ENCODE measurements around the gene SGO2.

The SGO2 gene

DNA sequence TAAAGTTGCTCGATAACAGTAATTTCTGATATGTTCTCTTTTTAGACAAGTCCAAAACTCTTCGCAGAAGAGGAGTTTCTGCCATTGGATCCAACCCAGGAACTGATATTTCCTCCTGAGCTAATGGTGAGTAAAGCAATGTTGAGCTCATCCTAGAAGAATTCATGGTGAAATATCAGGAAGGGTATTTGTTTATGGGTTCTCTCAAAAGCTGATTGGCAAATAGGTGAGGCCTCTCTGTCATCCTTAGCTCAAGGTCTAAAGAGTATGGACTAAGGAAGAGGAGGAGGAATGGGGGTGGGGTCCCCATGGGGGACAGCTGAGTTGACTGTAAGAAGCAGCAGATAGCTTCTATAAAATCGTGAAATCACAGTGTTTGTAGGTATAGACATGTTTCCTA lies 78.0 kb downstream of the SGO2 start:
- no peak for DNase-seq (ENCODE audit: low spot score)
- TF ChIP-seq CTCF (IDR thresholded peaks at IDR 0.05; ENCODE audit: extremely low read depth, missing control alignments): no peak

GRCh38 chr2:200604571-200605255 lies 78.7 kb downstream of the SGO2 start:
- no peak for TF ChIP-seq CTCF (IDR thresholded peaks at IDR 0.05; ENCODE audit: extremely low read depth, missing control alignments)
- DNase-seq (ENCODE audit: low spot score): no peak

DNA sequence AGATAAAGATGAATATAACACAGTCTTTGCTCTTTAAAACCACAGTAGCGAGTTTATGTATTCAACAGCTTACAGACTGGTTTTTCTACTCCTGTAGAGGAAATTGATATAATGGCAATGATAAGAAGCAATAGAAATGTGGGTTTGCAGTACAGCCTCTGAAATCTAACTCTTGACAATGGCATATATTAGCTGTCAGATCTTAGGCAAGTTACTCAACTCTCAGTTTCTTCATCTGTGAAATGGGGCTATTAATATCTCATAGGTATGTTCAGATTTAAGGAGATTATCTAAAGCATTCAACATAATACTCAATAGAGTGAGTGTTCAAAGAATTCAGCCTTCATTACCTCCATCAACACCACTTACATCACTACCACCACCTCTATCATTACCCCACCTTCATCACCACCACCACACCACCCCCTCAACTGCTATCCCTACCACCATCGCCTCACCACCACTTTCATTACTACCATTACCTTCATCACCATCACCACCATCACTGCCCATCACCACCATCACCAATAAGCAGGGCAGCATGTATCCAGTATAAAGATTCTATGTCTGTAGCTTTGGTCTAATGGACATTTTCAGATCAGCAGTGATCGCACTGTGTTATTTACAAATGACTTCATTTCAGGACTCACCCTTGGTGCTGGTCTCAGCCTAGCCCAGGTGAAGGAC lies 82.5 kb downstream of the SGO2 start:
- no peak for DNase-seq (ENCODE audit: low spot score)
- TF ChIP-seq CTCF (IDR thresholded peaks at IDR 0.05; ENCODE audit: extremely low read depth, missing control alignments): no peak

- no peak for DNase-seq (ENCODE audit: low spot score)
- no peak for TF ChIP-seq CTCF (IDR thresholded peaks at IDR 0.05; ENCODE audit: extremely low read depth, missing control alignments)
Observed at GRCh38 chr2:200609028-200609614, 83.1 kb downstream of the SGO2 start.

GRCh38 chr2:200610217-200610616 lies 84.2 kb downstream of the SGO2 start:
- peak; percentile 20 for DNase-seq (ENCODE audit: low spot score)

- DNase-seq (ENCODE audit: low spot score): no peak
- TF ChIP-seq CTCF (IDR thresholded peaks at IDR 0.05; ENCODE audit: extremely low read depth, missing control alignments): no peak
Observed at GRCh38 chr2:200613692-200614091, 87.7 kb downstream of the SGO2 start.

GRCh38 chr2:200614249-200614648 lies 88.2 kb downstream of the SGO2 start:
- TF ChIP-seq CTCF (IDR thresholded peaks at IDR 0.05; ENCODE audit: extremely low read depth, missing control alignments): no peak
- no peak for DNase-seq (ENCODE audit: low spot score)

Measured in GM20000 (cell line).